K562 (cell line): Measurements from ENCODE around the gene SLC35A2. TPM values are rescaled to one million over a fixed set of nuclear protein-coding genes. Genes with fewer than 3 reads are reported as not detected.

Experiments
- DMBX1 ChIP-seq: fragments of 250-450 bp; sonication (Bioruptor Pico); IDR thresholded peaks from 2 replicates; pipeline ENCODE4 v1.8.0; 2022; ENCODE audit warnings: inconsistent platforms, mild to moderate bottlenecking, moderate library complexity, borderline replicate concordance
- ETV1 ChIP-seq: fragments of 450-650 bp; conservative IDR thresholded peaks from 2 replicates; pipeline ENCODE4 v1.6.1; 2016; ENCODE audit warnings: missing genetic modification characterization, control low read depth, low read depth, missing compliant biosample characterization
- FOXK1 ChIP-seq: sonication (generic); formaldehyde crosslinking; IDR thresholded peaks from 2 replicates; pipeline ENCODE4 v1.8.0; 2022; ENCODE audit warnings: missing genetic modification reagents, mild to moderate bottlenecking, borderline replicate concordance
- FOXK2 ChIP-seq, 2 experiments: fragments of 450-650 bp; IDR thresholded peaks in 1 of 2; conservative IDR thresholded peaks in 1 of 2; 2 replicates each; pipeline ENCODE4 v1.6.1; 2016; ENCODE audit warnings: low read depth in 2 of 2, mild to moderate bottlenecking in 1 of 2
- GMEB1 ChIP-seq: fragments of 250-450 bp; sonication (Bioruptor Pico); IDR thresholded peaks from 2 replicates; pipeline ENCODE4 v1.4.0; 2020; ENCODE audit warnings: mild to moderate bottlenecking
- KDM1A ChIP-seq, 2 experiments: fragments of 450-650 bp; IDR thresholded peaks; 2 replicates each; pipeline ENCODE4 v1.6.1; 2016; ENCODE audit warnings: mild to moderate bottlenecking in 2 of 2
- MGA ChIP-seq: fragments of 450-650 bp; IDR thresholded peaks from 2 replicates; pipeline ENCODE4 v1.6.1; 2016; ENCODE audit warnings: mild to moderate bottlenecking, moderate library complexity
- NFE2L1 ChIP-seq: fragments of 450-650 bp; IDR thresholded peaks from 2 replicates; pipeline ENCODE4 v1.6.1; 2016; ENCODE audit warnings: missing genetic modification characterization, low read depth, mild to moderate bottlenecking, missing compliant biosample characterization, moderate library complexity, borderline replicate concordance
- POLR2H ChIP-seq: IDR thresholded peaks from 2 replicates; pipeline ENCODE4 v1.6.1; 2016; ENCODE audit warnings: missing genetic modification characterization, low read depth, mild to moderate bottlenecking, control low read depth, missing compliant biosample characterization, moderate library complexity
- SRSF3 ChIP-seq: fragments of 200-400 bp; formaldehyde crosslinking; IDR thresholded peaks from 2 replicates; pipeline ENCODE4 v1.6.1; 2016; ENCODE audit warnings: mild to moderate bottlenecking, low read length, moderate library complexity; ENCODE audit not compliant: insufficient read depth
- YBX1 ChIP-seq: fragments of 450-650 bp; IDR thresholded peaks from 2 replicates; pipeline ENCODE4 v1.7.1; 2016; ENCODE audit warnings: mild to moderate bottlenecking
- polyA plus RNA-seq, 8 experiments: library from polyadenylated mRNA; depleted of rRNA in 4 of 8; stranded (reverse) in 5 of 8; unstranded in 3 of 8; fragments of >200 nt; fragmentation: Nextera tagmentation in 2 of 8; fragmentation: Illumina TruSeq in 1 of 8; extraction: Ambion mirVana in 2 of 8; extraction: Trizol in 1 of 8; gene quantifications; 2 replicates each; pipeline versions ENCODE4 v1.2.1 to v1.2.3, GENCODE V29; 2011 to 2014; ENCODE audit warnings: inconsistent platforms in 1 of 8, missing spikeins in 1 of 8
- total RNA-seq, 7 experiments: library from RNA; depleted of rRNA in 6 of 7; stranded (reverse); fragments of >200 nt in 6 of 7; fragmentation: Illumina TruSeq in 2 of 7; extraction: Trizol in 2 of 7; gene quantifications; 2 replicates each; pipeline versions ENCODE4 v1.2.1 to v1.2.3, GENCODE V29; 2011 to 2021; ENCODE audit warnings: low replicate concordance in 1 of 7

The SLC35A2 gene
- total and polyA plus RNA-seq, 9 of the 15 experiments (the other 6 are each of a cell fraction or from before 2014, with no cell fraction given), result 3.3 to 38.9 (median 20.0) TPM

DNA sequence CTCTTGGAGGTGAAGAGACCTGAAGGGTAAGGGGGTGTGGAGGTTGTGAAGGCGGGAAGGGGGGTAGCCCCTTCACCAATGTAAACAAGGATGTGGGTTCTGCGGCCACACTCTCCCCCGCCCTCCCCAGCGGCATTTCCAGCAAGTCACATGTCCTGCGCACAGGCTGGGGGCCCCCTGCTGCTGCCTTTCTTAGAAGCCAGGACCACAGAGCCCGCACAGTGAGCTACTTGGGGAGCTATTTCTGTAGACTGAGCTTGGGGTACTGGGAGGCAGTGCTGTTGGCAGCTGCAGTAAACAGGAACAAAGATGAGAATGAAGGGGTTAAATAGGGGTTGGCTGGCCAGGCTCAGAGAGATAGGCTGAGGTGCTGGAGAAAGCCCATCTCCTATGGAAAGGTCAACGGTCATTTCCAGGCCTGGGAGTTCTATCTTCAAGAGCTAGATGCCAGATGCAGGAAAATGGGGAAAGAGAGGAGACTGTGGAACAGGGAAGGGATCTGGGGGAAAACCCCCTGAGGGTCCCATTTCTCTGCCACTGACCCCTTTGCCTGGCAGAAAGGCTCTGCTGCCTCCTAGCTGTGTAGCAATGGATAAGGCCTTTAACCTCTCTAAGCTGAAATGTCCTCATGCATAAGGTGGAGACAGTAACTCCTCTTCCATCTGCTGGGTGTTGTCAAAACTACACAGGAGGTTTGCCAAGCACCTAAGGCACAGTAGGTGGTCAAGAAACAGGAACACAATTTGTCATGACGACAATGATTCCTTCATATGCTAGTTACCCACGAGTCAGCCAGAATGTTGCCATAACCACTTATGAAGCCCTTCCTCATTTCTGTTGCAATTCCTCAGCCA lies 25.8 kb upstream of the SLC35A2 start (continued):
- peak; percentile 11 to 44; a peak in 1 of 4 replicates for TF ChIP-seq KDM1A (IDR thresholded peaks at IDR 0.05)
- no peak for TF ChIP-seq YBX1
- TF ChIP-seq NFE2L1 (tag), result no peak
- peak; percentile 5; the same call in 1 of the 2 replicates for TF ChIP-seq GMEB1 (CRISPR knock-in tag)
- TF ChIP-seq DMBX1 (CRISPR knock-in tag), result peak; percentile 63; the same call in 1 of the 2 replicates
- TF ChIP-seq SRSF3, result no peak
- TF ChIP-seq MGA, result no peak; the same call in 1 of the 2 replicates
- TF ChIP-seq FOXK1 (CRISPR knock-in tag), result peak; percentile 98
- TF ChIP-seq ETV1 (tag), result peak; percentile 92
- peak; percentile 37; the same call in 1 of the 2 replicates for TF ChIP-seq POLR2H (tag)
- TF ChIP-seq FOXK2 (conservative IDR thresholded peaks at IDR 0.05 in 1 of 2, IDR thresholded peaks at IDR 0.05 in 1 of 2; ENCODE audit: low read depth in 2 of 2), result peak; percentile 95
